Endodermal cell (in vitro differentiated cells): ENCODE data around the gene RADX. TPM values are rescaled to one million over a fixed set of nuclear protein-coding genes. Genes with fewer than 3 reads are reported as not detected.

Experiments used
- DNase-seq: peaks from one replicate; pipeline ENCODE4 v3.0.0-alpha.2; 2017
- H3K27ac ChIP-seq: 2 replicates; pipeline ENCODE4 v1.5.1; 2013; ENCODE audit warnings: mild to moderate bottlenecking, low read depth, low read length, moderate library complexity
- H3K27me3 ChIP-seq: 2 replicates; pipeline ENCODE4 v1.6.1; 2013; ENCODE audit warnings: mild to moderate bottlenecking, low read length, moderate library complexity; ENCODE audit not compliant: insufficient read depth, control insufficient read depth, poor library complexity, severe bottlenecking
- H3K36me3 ChIP-seq: 2 replicates; pipeline ENCODE4 v1.7.0; 2013; ENCODE audit warnings: mild to moderate bottlenecking, low read length, moderate library complexity; ENCODE audit not compliant: control insufficient read depth, insufficient read depth
- H3K4me1 ChIP-seq: one replicate; pipeline ENCODE4 v1.7.0; 2013; ENCODE audit warnings: low read length; ENCODE audit not compliant: control insufficient read depth, insufficient read depth
- H3K4me3 ChIP-seq: 2 replicates; pipeline ENCODE4 v1.5.1; 2013; ENCODE audit warnings: mild to moderate bottlenecking, low read length, moderate library complexity
- H3K9ac ChIP-seq: 2 replicates; pipeline ENCODE4 v1.6.1; 2013; ENCODE audit warnings: mild to moderate bottlenecking, low read length, moderate library complexity; ENCODE audit not compliant: poor library complexity, severe bottlenecking; ENCODE audit errors: extremely low read depth
- H3K9me3 ChIP-seq: 2 replicates; pipeline ENCODE4 v1.6.1; 2013; ENCODE audit warnings: mild to moderate bottlenecking, low read length, moderate library complexity; ENCODE audit not compliant: control insufficient read depth
- H3K27ac Mint-ChIP-seq: 2 replicates; pipeline ENCODE4 v1.8.0; 2020; ENCODE audit warnings: mixed read lengths
- H3K27me3 Mint-ChIP-seq: 2 replicates; pipeline ENCODE4 v1.8.0; 2021; ENCODE audit warnings: mild to moderate bottlenecking, mixed read lengths; ENCODE audit not compliant: insufficient read depth
- H3K36me3 Mint-ChIP-seq: 2 replicates; pipeline ENCODE4 v1.8.0; 2020; ENCODE audit warnings: low read depth, mixed read lengths
- H3K4me1 Mint-ChIP-seq: 2 replicates; pipeline ENCODE4 v1.8.0; 2020; ENCODE audit warnings: mixed read lengths
- H3K4me3 Mint-ChIP-seq: 2 replicates; pipeline ENCODE4 v1.8.0; 2020; ENCODE audit warnings: mild to moderate bottlenecking, moderate library complexity, mixed read lengths
- H3K9me3 Mint-ChIP-seq: 2 replicates; pipeline ENCODE4 v1.8.0; 2020; ENCODE audit warnings: mild to moderate bottlenecking, mixed read lengths
- WGBS, 2 experiments: methylation state at CpG; one replicate each; pipeline versions ENCODE4 v1.1.5 to v1.1.7; 2013; ENCODE audit warnings: missing lambda C conversion rate in 2 of 2, mixed read lengths in 1 of 2; ENCODE audit not compliant: insufficient coverage in 1 of 2, insufficient read length in 1 of 2; 5-methylcytosine and 5-hydroxymethylcytosine counted together
- total RNA-seq, 2 donors: library from RNA; stranded (reverse); fragmentation: NEBNext Ultra II Directional in 1 of 2; extraction: Animal tissue kit (Norgen Biotek cat#: 25700) in 1 of 2; gene quantifications; 2 replicates in 1 of 2; 3 replicates in 1 of 2; pipeline ENCODE4 v1.2.1, GENCODE V29; 2021
- TF ChIP-seq, protein P1 (sequence below): fragments of 200-600 bp; sonication (generic); conservative IDR thresholded peaks from 2 replicates; pipeline ENCODE4 v1.5.0; 2021; ENCODE audit warnings: antibody characterized with exemption, mild to moderate bottlenecking

RADX gene
- total RNA-seq, 2 donors from 2014 or later = 0.40 to 4.3 TPM

DNA sequence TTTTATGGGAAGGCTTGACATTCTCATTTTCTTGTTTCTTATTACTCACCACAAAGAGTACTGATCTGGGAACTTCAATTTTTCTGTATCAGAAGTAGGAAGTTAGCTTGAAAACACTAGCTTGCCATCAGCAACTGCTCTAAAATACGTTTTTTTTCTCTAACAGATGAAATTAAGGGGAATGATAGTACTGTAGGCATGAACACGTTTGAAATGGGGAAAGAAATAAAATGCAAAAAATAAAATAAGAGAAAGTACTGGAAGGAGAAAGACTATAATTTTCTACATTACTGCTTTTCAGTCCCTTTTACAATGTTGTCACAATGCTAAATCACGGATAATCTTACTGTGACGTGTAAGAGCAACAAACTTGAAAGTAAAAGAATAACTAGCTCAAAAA lies 1.5 kb downstream of the RADX start:
- Histone ChIP-seq H3K36me3 (no peaks in the 10 kb centered on the region), H3K27ac (no peak overlapping the region), H3K27me3 (peaks cover 45% of the 10 kb centered on the region), H3K4me3 (no peak overlapping the region), H3K9ac (no peak overlapping the region), H3K9me3 (no peaks in the 10 kb centered on the region), H3K4me1 (no peaks in the 10 kb centered on the region)
- no peak for DNase-seq
- no peak overlapping the region for H3K4me3 Mint-ChIP-seq
- H3K9me3 Mint-ChIP-seq = peaks cover 35% of the 10 kb centered on the region
- H3K27me3 Mint-ChIP-seq = peaks cover 40% of the 10 kb centered on the region
- no CpG with 5 or more reads among the region's 4 CpGs for WGBS, 2 experiments
- no peak overlapping the region for H3K27ac Mint-ChIP-seq
- no peaks in the 10 kb centered on the region for H3K36me3 Mint-ChIP-seq
- TF ChIP-seq, protein P1, sequence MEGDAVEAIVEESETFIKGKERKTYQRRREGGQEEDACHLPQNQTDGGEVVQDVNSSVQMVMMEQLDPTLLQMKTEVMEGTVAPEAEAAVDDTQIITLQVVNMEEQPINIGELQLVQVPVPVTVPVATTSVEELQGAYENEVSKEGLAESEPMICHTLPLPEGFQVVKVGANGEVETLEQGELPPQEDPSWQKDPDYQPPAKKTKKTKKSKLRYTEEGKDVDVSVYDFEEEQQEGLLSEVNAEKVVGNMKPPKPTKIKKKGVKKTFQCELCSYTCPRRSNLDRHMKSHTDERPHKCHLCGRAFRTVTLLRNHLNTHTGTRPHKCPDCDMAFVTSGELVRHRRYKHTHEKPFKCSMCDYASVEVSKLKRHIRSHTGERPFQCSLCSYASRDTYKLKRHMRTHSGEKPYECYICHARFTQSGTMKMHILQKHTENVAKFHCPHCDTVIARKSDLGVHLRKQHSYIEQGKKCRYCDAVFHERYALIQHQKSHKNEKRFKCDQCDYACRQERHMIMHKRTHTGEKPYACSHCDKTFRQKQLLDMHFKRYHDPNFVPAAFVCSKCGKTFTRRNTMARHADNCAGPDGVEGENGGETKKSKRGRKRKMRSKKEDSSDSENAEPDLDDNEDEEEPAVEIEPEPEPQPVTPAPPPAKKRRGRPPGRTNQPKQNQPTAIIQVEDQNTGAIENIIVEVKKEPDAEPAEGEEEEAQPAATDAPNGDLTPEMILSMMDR = no peak
- no peaks in the 10 kb centered on the region for H3K4me1 Mint-ChIP-seq

DNA sequence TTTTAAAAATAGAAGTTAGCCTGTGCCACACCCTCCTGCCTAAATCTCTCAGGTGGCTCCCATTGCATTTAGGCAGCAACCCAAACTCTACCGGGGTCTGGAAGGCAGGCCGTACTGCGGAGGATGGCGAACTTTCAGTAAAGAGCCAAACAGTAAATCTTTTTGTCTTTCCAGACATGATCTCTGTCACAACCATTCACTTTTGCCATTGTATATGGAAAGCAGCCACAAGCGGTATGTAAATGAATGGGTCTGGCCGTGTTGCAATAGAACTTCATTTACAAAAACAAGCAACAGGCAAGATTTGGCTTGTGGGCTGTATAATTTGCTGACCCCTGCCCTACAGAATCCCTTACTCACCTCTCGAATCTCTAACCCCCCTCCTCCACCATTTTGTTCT lies 3.3 kb downstream of the RADX start:
- 75 to 100% methylated on average over 1 to 7 of the region's 7 CpGs for WGBS, 2 experiments
- no peak overlapping the region for H3K27ac Mint-ChIP-seq

DNA sequence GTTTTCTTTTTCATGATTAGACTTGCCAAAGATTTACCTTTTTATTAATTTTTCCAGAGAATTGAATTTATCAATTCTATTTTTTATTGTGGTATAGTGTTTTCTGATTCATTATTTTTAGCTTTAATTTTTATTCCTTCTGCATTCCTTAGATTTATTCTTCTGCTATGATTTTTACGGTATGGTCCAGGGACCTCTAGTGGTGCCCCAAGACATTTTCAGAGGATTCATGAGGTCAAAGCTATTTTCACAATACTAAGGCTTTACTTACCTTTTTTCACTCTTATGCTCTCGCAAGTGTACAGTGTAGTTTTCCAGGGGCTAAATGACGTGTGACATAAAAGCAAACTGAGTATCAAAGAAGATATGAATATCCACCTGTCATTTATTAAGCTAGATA lies 8.0 kb downstream of the RADX start:
- Histone ChIP-seq H3K9me3 (no peaks in the 10 kb centered on the region), H3K36me3 (no peaks in the 10 kb centered on the region), H3K9ac (no peak overlapping the region), H3K4me3 (no peak overlapping the region), H3K27me3 (peaks cover under 1% of the 10 kb centered on the region), H3K4me1 (no peaks in the 10 kb centered on the region), H3K27ac (no peak overlapping the region)
- Mint-ChIP-seq H3K36me3 (no peaks in the 10 kb centered on the region), H3K27me3 (peaks cover 3% of the 10 kb centered on the region), H3K27ac (no peak overlapping the region), H3K4me3 (no peak overlapping the region), H3K4me1 (no peaks in the 10 kb centered on the region), H3K9me3 (peaks cover 27% of the 10 kb centered on the region)
- 38% methylated on average over 1 of the region's 3 CpGs; no CpG with 5 or more reads in 1 of the 2 experiments for WGBS, 2 experiments
- TF ChIP-seq, protein P1 = peak; percentile 68
- DNase-seq = no peak

More for the DNA sequence above, 3.3 kb downstream of the RADX start:
- Mint-ChIP-seq H3K4me1 (no peaks in the 10 kb centered on the region), H3K36me3 (no peaks in the 10 kb centered on the region), H3K27me3 (peaks cover 32% of the 10 kb centered on the region), H3K4me3 (no peak overlapping the region), H3K9me3 (peaks cover 41% of the 10 kb centered on the region)
- Histone ChIP-seq H3K9me3 (no peaks in the 10 kb centered on the region), H3K4me1 (no peaks in the 10 kb centered on the region), H3K36me3 (no peaks in the 10 kb centered on the region), H3K27me3 (peaks cover 40% of the 10 kb centered on the region), H3K9ac (no peak overlapping the region), H3K4me3 (no peak overlapping the region), H3K27ac (no peak overlapping the region)
- TF ChIP-seq, protein P1 = no peak
- DNase-seq = no peak
